Measurements from ENCODE around the gene SLCO2A1.
A peak's percentile ranks its signal among the peaks of the same experiment; 100 is the strongest.

SLCO2A1 gene

DNA sequence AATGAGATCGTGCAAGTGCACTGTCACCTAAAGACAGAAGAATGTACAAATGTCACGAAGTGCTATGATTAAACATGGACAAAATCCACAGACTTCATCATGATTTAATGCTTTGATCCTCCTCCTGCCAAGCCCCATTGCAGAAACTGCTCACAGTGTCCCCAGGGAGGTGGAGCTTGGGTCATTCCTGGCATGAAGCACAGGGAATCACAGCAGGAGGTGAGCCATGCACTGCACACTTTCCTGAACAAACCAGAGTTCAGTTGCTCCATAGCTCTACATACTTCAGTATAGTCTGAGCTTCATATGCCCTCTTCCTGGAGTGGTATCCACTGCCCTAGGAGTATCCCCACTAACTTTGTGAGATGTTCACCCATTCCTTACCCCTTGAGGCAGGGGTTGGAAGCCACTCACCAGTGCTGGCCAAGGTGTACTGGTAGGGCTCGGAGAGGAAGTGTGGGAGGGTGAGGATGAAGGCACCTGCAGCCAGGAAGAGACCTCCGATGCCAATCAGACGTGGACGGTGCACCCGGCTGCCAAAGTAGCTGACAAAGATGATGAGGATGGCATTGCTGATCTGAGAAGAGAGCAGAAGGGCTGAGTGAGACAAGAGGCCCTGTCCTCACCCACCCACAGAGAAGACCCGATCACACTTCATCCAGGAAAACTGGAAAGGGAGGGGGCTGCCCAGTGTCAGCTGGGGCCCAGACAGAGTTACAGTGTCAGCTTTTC lies 56.3 kb downstream of the SLCO2A1 start:
- DNase-seq: no peak

DNA sequence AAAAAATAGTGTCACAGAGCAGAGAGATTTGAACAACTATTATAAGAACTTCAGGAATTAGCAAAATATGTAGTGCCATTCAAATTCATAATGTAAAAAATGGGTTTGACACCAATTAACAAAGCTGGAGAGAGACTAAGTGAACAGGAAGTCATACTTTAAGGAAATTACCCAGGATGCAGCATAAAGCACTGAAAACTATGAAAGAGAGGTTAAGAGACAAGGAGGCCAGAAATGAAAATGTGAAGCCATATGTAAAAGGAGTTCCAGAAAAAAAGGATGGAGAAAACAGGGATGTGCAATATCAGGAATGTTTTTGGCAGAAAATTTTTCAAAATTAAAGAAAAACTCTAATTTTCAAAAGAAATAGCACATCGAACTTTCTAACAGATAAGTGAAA lies 57.6 kb downstream of the SLCO2A1 start:
- no peak for DNase-seq

DNA sequence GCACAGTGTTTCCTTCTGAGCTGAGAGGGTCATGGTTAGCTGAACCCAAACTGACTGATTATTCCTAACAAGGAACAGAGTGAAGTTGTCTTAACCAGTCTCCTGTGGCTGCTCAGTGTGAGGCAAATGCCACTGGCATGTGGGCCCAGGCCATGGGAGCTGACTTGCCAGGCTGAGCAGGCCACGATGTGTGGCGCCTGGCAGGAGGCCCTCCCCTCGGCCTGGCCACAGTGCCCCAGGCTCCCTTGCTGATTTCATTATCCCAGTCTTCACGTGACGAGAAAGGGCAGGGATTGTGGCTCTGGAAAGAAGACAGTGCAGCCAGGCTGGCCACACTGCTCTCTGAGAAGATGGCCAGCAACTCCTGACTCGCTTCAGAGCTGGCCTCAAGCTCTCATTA lies 58.8 kb downstream of the SLCO2A1 start:
- no peak for DNase-seq

DNA sequence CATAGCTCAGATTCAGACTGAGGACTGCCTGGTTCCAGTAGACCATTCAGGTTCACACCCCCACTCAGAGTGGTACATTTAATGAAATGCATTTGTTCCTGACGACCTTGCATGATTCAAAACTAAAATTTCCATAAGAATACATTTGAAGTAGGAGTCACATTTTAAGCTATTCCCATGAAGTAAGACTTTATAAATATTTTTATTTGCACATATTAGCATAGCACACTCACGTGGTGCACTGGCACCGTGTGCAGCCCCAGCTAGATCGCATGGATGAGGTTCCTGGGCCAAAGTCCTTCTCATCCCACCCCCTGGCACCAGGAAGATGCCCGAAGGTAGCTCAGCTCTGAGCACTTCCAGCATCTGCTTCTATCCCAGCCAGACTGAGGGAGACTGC lies 59.4 kb downstream of the SLCO2A1 start:
- no peak for DNase-seq

DNA sequence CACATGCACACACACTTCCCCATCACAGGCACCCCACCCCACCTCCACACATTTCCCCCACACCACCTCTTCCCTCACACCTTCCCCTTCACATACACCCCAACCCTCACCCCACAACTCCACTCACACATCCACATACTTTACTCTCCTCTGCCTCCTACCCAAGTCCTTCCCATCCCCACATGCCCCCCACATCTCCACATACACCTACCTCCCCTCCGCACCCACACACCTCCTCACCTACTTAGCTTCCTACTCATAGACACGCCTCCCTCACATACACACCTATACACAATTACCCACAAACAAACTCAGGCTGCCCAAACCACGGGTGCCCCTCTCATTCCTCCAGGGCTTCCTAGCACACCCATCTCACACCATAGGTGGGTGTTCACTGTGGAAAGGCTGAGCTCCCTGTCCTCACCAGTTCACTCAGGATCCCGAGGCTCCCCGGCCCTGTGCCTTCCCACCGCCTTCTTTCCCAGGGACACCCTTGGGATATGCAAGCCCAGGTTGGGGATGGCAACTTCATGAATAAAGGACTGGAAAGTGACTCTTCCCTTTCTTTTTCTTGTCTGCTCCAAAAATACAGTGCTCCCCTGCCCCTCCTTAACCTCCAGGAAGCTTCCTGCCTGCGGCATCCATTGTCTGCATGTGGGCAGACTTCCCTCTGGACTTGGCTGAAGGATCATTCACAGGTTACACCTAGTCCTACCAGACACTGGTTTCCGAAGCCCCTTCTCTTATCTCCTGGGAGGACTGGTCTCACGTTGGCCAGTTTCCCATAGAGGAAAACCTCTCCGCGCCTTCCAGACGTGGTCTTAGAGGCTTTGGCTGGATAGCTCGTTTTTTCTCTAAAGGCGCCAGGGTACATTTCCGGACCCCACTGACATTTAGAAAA lies 61.5 kb downstream of the SLCO2A1 start:
- DNase-seq: no peak

DNA sequence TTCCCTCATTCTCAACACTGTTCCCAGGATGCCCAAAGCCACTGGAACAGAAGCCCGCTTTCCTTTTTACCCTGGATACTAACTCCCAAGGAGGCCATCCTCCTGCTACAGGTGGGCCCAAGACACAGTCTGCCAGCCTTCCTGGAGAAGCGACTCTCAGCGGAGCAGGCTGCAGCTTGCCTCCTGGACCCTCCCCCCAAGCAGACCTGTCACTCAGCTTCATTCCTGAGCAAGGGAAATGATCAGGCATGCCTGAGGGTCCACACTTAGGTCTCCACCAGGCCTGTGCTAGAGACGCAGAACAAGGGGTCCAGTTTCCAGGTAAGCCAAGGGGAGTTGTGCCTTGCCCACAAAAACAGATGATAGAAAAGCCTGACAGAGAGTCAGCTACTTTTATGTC lies 62.8 kb downstream of the SLCO2A1 start:
- no peak for DNase-seq

DNA sequence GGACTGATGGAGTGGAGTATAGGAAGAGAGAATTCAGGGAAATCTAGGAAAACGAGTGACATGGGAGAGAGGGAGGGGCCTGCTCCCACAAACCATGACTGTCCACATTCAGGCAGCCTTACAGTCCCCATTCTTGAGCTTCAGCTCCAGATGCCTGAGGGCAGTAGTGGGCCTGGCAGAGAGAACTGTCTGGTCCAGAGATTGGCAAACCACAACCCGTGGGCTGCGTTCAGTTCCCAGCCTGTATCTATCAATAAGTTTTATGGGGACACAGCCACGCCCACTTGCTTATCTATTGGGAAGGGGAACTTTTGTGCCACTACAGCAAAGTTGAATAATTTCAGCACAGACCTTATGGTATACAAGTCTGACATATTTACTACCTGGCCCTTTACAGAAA lies 63.8 kb downstream of the SLCO2A1 start:
- DNase-seq: no peak

DNA sequence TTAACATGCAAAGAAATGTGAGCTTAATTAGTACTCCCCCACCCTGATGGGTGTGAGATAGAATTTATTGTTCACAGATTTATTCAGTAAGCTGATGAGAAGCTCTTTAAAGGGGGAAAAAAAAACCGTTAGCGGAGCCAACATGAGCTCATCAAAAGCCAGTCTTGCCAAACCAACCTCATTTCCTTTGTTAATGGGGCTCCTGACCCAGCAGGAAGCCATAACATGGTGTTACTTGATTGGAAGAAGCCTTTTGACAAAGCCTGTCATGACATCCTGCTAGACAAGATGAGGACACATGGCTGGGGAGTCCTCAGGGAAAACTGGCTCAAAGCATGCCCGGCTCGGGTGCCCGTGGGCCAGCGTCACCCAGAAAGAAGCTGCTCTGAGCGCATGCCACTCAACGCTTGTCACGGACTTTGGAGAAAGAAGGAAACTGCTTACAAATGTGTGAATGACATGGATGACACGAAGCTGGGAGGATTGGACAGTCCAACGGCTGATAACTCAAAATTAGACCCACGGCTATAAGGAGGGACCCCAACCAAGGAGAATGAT lies 64.6 kb downstream of the SLCO2A1 start:
- no peak for DNase-seq

DNA sequence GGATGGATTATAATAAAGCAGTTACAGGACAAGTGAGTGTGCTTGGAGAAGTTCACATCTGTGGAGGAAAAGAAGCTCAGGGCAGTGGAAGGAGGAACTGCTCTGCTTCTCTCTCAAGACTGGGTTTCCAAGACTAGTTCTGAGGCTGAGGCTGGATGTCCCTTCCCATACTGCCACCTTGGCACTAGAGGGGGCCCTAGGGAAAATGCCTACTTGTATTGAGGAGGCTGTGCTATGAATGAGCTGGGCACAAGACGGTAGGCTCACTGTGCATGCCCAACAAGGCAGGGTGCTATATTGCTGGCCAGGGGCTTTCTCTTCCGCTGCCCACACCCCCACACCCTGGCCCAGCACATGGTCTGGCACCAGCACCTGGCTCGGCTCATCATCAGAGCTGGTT lies 65.2 kb downstream of the SLCO2A1 start:
- DNase-seq: no peak

DNA sequence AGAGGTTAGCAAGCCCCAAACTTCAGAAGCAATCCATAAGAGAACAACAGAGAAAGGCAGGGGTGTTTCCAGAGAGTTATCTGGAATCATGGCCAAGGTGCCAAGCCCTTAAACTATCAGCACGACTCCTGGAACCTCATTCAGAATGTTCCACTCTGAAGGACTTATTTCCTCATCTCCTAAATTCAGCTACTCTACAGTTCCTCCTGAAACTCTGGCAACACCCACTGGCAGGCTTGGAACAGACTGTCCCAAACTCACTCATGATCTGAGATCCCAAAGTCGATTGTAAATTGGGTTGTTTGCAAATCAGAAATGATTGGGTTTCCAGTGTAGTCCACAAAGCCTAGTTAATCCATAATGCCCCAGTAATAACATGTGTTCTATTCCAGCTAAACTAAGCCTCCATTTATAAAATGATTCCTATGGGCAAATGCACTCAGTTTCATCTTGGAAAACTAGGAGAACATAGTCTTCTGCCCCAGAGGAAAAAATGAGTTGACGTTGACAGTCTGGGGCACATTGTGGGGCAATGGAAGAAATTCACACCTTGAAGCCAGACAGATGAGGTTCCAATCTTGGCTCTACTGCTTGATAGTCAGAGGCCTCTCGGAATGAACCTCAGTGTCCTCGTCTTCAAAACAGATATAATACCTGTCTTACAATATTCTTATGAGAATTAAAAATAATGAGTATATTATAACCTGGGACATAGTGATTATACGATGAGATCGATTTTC lies 65.9 kb downstream of the SLCO2A1 start:
- no peak for DNase-seq

DNA sequence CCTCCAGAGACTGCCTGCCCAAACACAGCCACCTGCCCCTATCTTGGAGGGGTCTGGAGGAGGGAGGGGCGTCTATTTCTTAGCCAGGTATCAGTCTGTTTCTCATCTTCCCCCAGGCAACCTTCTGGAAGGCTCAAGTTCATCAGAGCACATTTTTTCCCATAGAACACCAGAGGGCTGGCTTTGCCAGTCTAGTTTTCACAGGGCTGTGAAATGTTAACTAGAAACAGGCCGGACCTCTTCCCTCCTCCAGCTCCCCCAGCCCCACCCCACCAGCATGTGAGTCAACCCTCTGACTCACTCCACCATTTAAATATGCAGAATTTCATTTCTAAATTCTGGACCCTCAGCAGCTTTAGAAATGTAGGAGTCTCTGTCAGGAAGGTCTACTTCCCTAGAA lies 66.9 kb downstream of the SLCO2A1 start:
- DNase-seq: no peak

DNA sequence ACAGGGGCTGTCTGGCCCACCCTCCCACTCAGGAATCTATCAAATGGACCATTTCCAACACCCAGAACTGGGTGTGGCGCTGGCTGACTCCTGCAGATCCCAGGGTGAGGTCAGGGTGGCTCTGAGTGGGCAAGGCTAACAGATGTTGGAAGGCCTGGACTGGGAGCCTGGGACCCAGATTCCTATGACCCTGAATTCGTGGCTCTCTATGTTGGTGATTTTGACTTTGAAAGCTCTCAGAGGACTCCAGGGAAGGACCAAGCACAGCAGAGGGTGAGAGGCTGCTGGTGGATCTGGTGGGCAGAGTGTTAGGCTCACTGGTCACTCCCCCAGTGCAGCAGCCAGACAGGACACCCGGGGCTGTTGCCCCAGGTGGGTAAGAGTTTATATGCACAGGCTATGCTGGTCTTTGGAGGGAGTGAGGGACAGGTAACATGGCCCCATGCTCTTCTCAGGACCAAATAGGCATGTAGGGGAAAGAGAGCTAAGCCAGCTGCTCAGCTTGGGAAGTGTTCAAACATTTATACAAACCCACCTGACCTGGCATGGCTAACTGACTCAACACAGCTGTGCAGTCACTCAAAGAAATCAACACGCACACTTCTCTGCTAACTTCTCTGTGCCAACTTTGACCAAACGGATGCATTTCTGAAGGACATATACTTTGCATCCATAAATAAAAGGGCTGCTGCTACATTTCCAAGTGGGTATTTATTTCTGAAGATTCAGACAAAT lies 71.5 kb downstream of the SLCO2A1 start:
- no peak for DNase-seq

DNA sequence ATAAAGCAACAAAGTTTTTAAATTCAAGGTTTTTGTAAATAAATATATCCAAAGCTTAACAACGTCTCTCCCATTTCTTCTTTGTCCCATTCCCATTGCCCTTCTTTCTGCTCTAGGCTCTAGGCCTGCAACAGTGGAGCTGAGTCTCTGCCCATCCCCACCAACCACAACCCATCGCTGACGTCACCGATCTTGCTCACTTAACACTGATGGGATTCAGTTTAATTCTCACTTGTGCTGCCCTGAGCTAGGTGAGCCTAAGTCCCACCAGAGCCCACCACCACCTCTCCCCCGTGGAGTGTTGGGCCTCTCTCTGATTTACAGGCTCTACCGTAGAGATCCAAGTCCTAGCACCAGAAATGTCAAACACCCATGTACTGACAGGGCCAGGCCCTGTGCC lies 72.7 kb downstream of the SLCO2A1 start:
- no peak for DNase-seq

DNA sequence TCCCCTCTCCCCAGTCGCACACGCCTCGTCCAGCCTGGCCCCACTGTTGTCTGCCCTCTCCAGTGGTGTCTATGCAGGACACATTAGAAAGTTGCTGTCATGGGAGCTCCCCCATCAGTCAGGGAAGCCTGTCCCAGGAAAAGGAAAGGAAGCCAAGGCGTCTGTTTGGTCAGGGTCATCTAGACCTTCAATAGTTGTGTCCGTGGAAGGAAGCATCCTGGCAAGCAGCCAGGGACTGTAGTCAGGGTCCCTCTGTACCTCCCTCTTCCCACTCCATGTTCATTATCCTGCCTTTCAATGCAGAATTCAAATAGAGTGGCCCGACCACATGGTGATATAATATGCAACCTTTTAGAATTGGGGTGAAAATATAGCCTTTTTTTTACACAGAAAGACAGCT lies 73.4 kb downstream of the SLCO2A1 start:
- no peak for DNase-seq

DNA sequence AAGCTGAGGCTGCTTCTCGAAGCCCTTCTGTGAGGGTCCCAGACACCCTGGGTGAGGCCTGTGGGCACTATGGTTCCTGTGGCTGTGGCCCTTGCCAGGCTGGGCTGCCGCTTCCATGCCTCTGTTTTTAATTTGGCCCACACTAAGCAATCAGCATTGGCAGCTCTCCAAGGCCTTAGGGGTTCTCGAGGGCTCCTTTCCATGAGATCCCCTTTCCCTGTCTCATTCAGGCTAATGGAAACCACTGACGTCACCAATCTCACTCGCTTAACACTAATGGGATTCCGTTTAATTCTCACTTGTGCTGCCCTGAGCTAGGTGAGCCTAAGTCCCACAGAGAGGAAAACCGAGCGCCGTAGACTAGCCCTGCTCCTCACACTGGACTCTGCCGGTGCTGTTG lies 73.8 kb downstream of the SLCO2A1 start:
- DNase-seq: peak; percentile 11

DNA sequence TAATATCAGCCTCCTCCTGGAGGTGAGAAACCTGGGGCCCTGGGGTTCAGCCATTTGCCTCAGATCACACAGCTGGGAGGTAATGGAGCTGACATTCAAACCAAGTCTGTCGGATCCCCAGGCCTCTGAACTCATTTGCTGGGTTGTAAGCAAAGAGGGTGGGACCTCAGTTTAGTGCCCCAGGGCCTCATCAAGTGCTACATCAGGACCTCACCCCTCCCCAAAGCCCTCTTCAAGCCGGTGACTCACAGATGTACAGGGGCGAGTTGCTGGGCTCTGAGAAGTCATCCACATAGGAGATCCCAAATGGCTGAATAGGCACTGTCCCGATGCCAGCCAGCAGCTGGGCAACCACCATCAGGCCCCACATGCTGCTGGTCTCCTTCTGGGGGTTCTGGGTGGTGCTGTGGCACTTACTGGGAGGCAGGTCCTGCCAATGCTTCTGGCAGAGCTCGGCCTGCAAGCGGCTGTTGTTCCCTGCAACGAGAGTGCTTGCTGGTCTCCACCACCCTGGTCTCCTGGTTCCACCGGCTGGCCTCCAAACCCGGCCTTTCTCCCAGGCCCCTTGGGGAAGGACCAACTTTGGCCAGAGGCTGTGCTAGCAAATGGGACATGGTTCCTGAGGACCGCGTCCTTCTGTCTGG lies 74.9 kb downstream of the SLCO2A1 start:
- DNase-seq: no peak

DNA sequence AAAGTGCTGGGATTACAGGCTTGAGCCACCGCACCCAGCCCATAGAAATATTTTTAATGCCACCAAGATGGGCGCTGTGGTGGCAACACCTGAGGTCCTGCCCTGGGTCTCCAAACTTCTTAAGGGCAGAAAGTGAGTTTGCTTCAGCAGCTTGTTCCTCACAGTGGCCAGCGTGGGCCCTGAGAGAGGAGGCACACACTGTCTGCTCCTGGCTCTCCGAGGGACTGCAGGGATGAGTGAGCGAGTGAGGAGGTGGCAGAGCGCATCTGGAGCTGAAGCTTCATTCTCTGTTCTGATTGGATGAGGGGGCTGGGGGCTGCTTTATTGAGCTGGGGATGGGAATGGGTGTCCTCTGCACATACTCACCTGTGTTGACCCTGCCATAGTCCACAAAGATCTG lies 76.4 kb downstream of the SLCO2A1 start:
- no peak for DNase-seq

DNA sequence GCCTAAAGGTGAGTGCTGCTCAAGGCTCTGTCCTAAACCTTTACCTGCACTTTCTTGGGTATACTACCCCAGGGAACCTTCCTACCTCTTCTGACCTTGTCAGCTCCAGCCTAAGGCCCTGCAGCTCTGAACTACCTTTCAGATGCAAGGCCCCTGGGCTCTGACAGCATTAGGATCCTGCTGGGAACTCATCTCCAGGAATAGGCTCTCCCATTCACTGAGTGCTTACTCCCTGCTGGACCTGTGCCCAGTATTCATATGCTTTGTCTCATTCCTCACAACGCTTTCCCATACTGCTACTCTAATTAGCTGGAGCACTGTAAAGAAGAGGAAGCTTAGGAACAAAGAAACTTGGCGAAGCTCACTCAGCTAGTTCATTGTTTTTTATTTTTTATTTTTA lies 80.3 kb downstream of the SLCO2A1 start:
- no peak for DNase-seq

DNA sequence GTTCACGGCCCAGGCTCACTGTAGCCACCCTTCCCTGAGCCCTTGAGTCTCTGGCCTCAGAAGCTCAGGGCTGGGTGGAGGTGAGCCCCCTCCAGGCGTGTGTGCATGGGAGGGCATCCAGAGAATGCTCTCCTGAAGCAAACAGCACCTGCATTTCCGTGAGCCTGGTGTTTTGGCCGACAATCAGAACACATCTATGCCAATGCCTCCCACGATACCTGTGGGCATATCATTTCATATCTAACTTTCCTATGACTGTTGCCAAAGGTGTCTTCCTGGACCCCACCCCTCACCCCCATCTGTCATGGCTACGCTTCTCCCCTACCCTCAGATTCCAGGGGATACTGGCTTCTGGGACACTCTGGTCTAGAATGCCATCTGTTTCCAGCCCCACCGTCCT lies 80.7 kb downstream of the SLCO2A1 start:
- no peak for DNase-seq

DNA sequence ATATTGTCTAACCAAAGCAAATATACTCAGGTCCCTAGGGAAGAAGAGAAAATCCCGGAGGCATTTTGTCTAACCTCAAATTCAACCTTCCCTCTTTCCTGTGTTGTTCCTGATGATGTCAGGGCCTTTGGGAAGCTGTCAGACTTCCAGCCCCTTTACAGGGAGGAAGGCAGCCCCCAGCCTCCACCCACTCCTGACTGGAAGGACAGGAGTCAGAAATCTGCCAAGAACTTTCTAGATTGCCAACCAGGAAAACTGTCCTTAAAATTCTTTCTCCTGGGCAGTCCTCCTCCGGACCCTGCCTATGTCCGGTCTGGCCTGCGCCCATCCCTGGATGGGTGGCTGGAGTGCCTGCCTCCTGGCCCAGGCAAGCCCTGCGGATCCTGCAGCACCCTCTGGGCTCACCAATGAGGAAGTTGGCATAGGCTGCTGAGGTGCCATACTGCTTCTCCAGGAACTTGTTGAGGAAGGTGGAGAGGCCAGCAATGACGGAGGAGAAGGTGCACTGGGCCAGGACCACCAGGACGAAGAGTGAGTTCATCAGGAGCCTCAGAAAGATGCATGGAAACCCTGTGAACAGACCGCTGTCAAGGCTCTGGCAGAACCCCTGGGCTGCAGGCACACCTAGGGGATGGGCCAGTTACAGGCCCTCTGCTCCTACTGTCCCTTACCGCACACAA lies 81.5 kb downstream of the SLCO2A1 start:
- DNase-seq: no peak

DNA sequence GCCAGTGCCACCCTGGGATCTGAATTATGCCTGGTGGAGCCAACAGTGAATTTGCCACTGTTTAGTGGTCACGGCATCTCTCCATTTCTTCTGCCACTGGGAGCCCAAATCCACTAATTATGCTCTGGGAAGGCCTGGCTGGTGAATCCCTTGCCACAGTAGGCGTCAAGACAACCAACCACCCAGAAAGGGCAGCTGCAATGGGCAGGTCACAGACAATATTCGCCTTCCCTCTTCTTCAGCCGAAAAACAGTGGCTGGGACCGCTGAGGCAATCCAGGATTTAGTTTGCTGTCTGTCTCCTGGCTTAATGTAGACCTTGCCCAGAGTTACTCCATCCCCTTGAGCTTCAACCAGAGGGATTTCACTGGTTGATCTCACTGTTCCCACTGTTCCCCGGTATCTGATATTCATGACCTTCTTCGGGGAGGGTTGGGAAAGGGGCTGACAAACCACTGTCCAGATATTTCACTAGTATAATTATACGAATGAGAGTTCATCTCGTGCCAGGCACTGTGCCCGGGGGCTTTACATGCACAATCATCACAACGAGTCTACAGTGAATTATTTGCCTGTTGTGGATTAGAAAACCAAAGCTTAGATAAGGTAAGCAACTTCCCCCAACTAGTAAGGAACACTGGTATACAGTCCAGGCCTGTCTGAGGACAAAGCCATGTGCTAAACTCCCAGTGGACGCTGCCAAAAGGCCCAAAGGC lies 84.2 kb downstream of the SLCO2A1 start:
- no peak for DNase-seq

All from NCI-H2171 (cell line).